DMS53 treated with DMSO at 0.1 percent for 48 hours (cell line): ENCODE measurements around the gene COPS7A.
A peak's percentile ranks its signal among the peaks of the same experiment; 100 is the strongest.

Experiments
- DNase-seq: peaks from one replicate; lab custom pipeline; 2025; ENCODE audit not compliant: unreplicated experiment; lab: John Stamatoyannopoulos, UW

The COPS7A gene

GRCh38 chr12:6768990-6769389, 45.1 kb downstream of the COPS7A start:
- peak; percentile 36 for DNase-seq

GRCh38 chr12:6769666-6770065, 45.8 kb downstream of the COPS7A start:
- DNase-seq, result no peak

GRCh38 chr12:6770094-6770493, 46.2 kb downstream of the COPS7A start:
- DNase-seq, result no peak

- no peak for DNase-seq
Measured at GRCh38 chr12:6770600-6770999, 46.8 kb downstream of the COPS7A start.

- no peak for DNase-seq
Measured at GRCh38 chr12:6771091-6771495, 47.2 kb downstream of the COPS7A start.

- DNase-seq, result no peak
Measured at GRCh38 chr12:6771509-6772330, 47.9 kb downstream of the COPS7A start.

- DNase-seq, result no peak
Measured at GRCh38 chr12:6772331-6772695, 48.5 kb downstream of the COPS7A start, which contains the start of gene LAG3. TSS of gene LAG3 (plus strand) at chr12:6772520. CDS start at chr12:6772853, 333 bp downstream.

GRCh38 chr12:6772726-6773589, 49.1 kb downstream of the COPS7A start:
- DNase-seq, result no peak

- DNase-seq, result no peak
Measured at GRCh38 chr12:6773590-6774351, 49.9 kb downstream of the COPS7A start.

GRCh38 chr12:6774499-6775062, 50.7 kb downstream of the COPS7A start:
- DNase-seq, result no peak

- peak; percentile 40 for DNase-seq
Measured at GRCh38 chr12:6775185-6776174, 51.6 kb downstream of the COPS7A start.

- no peak for DNase-seq
Measured at GRCh38 chr12:6777386-6777785, 53.5 kb downstream of the COPS7A start.

- no peak for DNase-seq
Measured at GRCh38 chr12:6778217-6778573, 54.3 kb downstream of the COPS7A start.

- peak; percentile 99 for DNase-seq
Measured at GRCh38 chr12:6778574-6779550, 55.0 kb downstream of the COPS7A start.

GRCh38 chr12:6779708-6780432, 56.0 kb downstream of the COPS7A start:
- no peak for DNase-seq

- DNase-seq, result no peak
Measured at GRCh38 chr12:6780573-6780972, 56.7 kb downstream of the COPS7A start.
